ENCODE measurements around the gene UBASH3B.

- TF ChIP-seq CTCF (conservative IDR thresholded peaks at IDR 0.05) (peak; percentile 90), EZH2 (IDR thresholded peaks at IDR 0.05; ENCODE audit: low read depth) (no peak)
Measured at GRCh38 chr11:122853971-122854446, 198.5 kb downstream of the UBASH3B start.

Measured in PC-9 (cell line).